GM19351 (cell line): ENCODE data around the gene NMNAT3.

Experiments
- ATAC-seq: cut with Tn5 transposase; IDR thresholded peaks from one replicate; pipeline ENCODE4 v1.9.1; 2021; ENCODE audit warnings: mild to moderate bottlenecking, moderate library complexity; ENCODE audit not compliant: unreplicated experiment

The NMNAT3 gene

GRCh38 chr3:139524841-139525636, 152.7 kb downstream of the NMNAT3 start:
- no peak for ATAC-seq

- no peak for ATAC-seq
Measured at GRCh38 chr3:139523718-139524117, 154.1 kb downstream of the NMNAT3 start.

GRCh38 chr3:139523166-139523565, 154.6 kb downstream of the NMNAT3 start:
- ATAC-seq, result no peak

GRCh38 chr3:139522421-139522820, 155.4 kb downstream of the NMNAT3 start:
- ATAC-seq, result no peak

GRCh38 chr3:139521816-139522215, 156.0 kb downstream of the NMNAT3 start:
- ATAC-seq, result no peak

GRCh38 chr3:139521144-139521543, 156.6 kb downstream of the NMNAT3 start:
- ATAC-seq, result no peak

GRCh38 chr3:139519998-139520737, 157.6 kb downstream of the NMNAT3 start:
- peak; percentile 83 for ATAC-seq

GRCh38 chr3:139518926-139519842, 158.6 kb downstream of the NMNAT3 start:
- ATAC-seq, result no peak

- ATAC-seq, result no peak
Measured at GRCh38 chr3:139518306-139518705, 159.5 kb downstream of the NMNAT3 start.

- no peak for ATAC-seq
Measured at GRCh38 chr3:139517321-139518065, 160.3 kb downstream of the NMNAT3 start.

GRCh38 chr3:139514741-139515140, 163.0 kb downstream of the NMNAT3 start:
- no peak for ATAC-seq
